ENCODE measurements around the gene GMDS.

GMDS gene

GRCh38 chr6:1736346-1737105, 508.9 kb downstream of the GMDS start:
- no peak for DNase-seq (ENCODE audit: insufficient read length, low spot score)
- FAIRE-seq: no peak

GRCh38 chr6:1735239-1735803, 510.1 kb downstream of the GMDS start:
- FAIRE-seq: no peak
- no peak for DNase-seq (ENCODE audit: insufficient read length, low spot score)

- no peak for FAIRE-seq
- DNase-seq (ENCODE audit: insufficient read length, low spot score): no peak
Measured at GRCh38 chr6:1730882-1731281, 514.5 kb downstream of the GMDS start.

GRCh38 chr6:1729750-1730140, 515.7 kb downstream of the GMDS start:
- no peak for FAIRE-seq
- DNase-seq (ENCODE audit: insufficient read length, low spot score): no peak

GRCh38 chr6:1729133-1729749, 516.2 kb downstream of the GMDS start:
- FAIRE-seq (no peak), DNase-seq (ENCODE audit: insufficient read length, low spot score) (no peak)

GRCh38 chr6:1726341-1726768, 519.0 kb downstream of the GMDS start:
- DNase-seq (ENCODE audit: insufficient read length, low spot score): no peak
- FAIRE-seq: no peak

- DNase-seq (ENCODE audit: insufficient read length, low spot score) (no peak), FAIRE-seq (no peak)
Measured at GRCh38 chr6:1724616-1725015, 520.8 kb downstream of the GMDS start.

GRCh38 chr6:1724124-1724523, 521.3 kb downstream of the GMDS start:
- DNase-seq (ENCODE audit: insufficient read length, low spot score) (no peak), FAIRE-seq (no peak)

- no peak for FAIRE-seq
- no peak for DNase-seq (ENCODE audit: insufficient read length, low spot score)
Measured at GRCh38 chr6:1722801-1723200, 522.6 kb downstream of the GMDS start.

GRCh38 chr6:1720620-1721322, 524.6 kb downstream of the GMDS start:
- FAIRE-seq (no peak), DNase-seq (ENCODE audit: insufficient read length, low spot score) (no peak)

GRCh38 chr6:1719922-1720321, 525.5 kb downstream of the GMDS start:
- DNase-seq (ENCODE audit: insufficient read length, low spot score) (no peak), FAIRE-seq (no peak)

GRCh38 chr6:1716868-1717267, 528.5 kb downstream of the GMDS start:
- DNase-seq (ENCODE audit: insufficient read length, low spot score) (no peak), FAIRE-seq (no peak)

GRCh38 chr6:1716396-1716795, 529.0 kb downstream of the GMDS start:
- FAIRE-seq (no peak), DNase-seq (ENCODE audit: insufficient read length, low spot score) (no peak)

GRCh38 chr6:1715336-1715735, 530.1 kb downstream of the GMDS start:
- no peak for FAIRE-seq
- no peak for DNase-seq (ENCODE audit: insufficient read length, low spot score)

GRCh38 chr6:1714654-1715053, 530.8 kb downstream of the GMDS start:
- FAIRE-seq (no peak), DNase-seq (ENCODE audit: insufficient read length, low spot score) (no peak)

- DNase-seq (ENCODE audit: insufficient read length, low spot score) (no peak), FAIRE-seq (no peak)
Measured at GRCh38 chr6:1713016-1713600, 532.3 kb downstream of the GMDS start.

GRCh38 chr6:1712451-1712850, 533.0 kb downstream of the GMDS start:
- DNase-seq (ENCODE audit: insufficient read length, low spot score): no peak
- FAIRE-seq: no peak

GRCh38 chr6:1711136-1711535, 534.3 kb downstream of the GMDS start:
- DNase-seq (ENCODE audit: insufficient read length, low spot score) (no peak), FAIRE-seq (no peak)

- no peak for DNase-seq (ENCODE audit: insufficient read length, low spot score)
- no peak for FAIRE-seq
Measured at GRCh38 chr6:1709234-1709641, 536.2 kb downstream of the GMDS start.

- DNase-seq (ENCODE audit: insufficient read length, low spot score) (no peak), FAIRE-seq (no peak)
Measured at GRCh38 chr6:1708820-1709219, 536.6 kb downstream of the GMDS start.

- FAIRE-seq: no peak
Measured at GRCh38 chr6:1708122-1708521, 537.3 kb downstream of the GMDS start.

More at GRCh38 chr6:1708122-1708521, 537.3 kb downstream of the GMDS start:
- no peak for DNase-seq (ENCODE audit: insufficient read length, low spot score)

All from HTR-8/SVneo (cell line).